ENCODE measurements around the gene CADM4.
"Not testable (repeated sequence)": the region's sequence is repeated elsewhere in the genome, so short reads cannot be mapped to it uniquely, and the experiment has no call there.

Gene CADM4

GRCh38 chr19:43607238-43608205, 32.1 kb downstream of the CADM4 start:
- DNase-seq (ENCODE audit: low read depth, low spot score): no peak

- no peak for DNase-seq (ENCODE audit: low read depth, low spot score)
Observed at GRCh38 chr19:43606569-43607229, 33.0 kb downstream of the CADM4 start.

GRCh38 chr19:43605875-43606568, 33.6 kb downstream of the CADM4 start:
- no peak for DNase-seq (ENCODE audit: low read depth, low spot score)

- not testable (repeated sequence) for DNase-seq (ENCODE audit: low read depth, low spot score)
Observed at GRCh38 chr19:43600326-43600725, 39.3 kb downstream of the CADM4 start.

GRCh38 chr19:43599635-43600295, 39.9 kb downstream of the CADM4 start:
- DNase-seq (ENCODE audit: low read depth, low spot score): no peak

GRCh38 chr19:43598445-43599240, 41.0 kb downstream of the CADM4 start:
- no peak for DNase-seq (ENCODE audit: low read depth, low spot score)

- no peak for DNase-seq (ENCODE audit: low read depth, low spot score)
Observed at GRCh38 chr19:43597876-43598275, 41.8 kb downstream of the CADM4 start.

- no peak for DNase-seq (ENCODE audit: low read depth, low spot score)
Observed at GRCh38 chr19:43596842-43597461, 42.7 kb downstream of the CADM4 start.

GRCh38 chr19:43595999-43596841, 43.4 kb downstream of the CADM4 start, which contains the start of the genes IRGQ and ZNF576:
TSS of gene IRGQ (minus strand) at chr19:43596134. CDS start at chr19:43595338, 796 bp downstream.
TSS of gene ZNF576 (plus strand) at chr19:43596595. CDS start at chr19:43597109, 514 bp downstream.
- peak; percentile 100 for DNase-seq (ENCODE audit: low read depth, low spot score)

- DNase-seq (ENCODE audit: low read depth, low spot score): no peak
Observed at GRCh38 chr19:43595605-43595998, 44.0 kb downstream of the CADM4 start.

GRCh38 chr19:43594710-43595604, 44.7 kb downstream of the CADM4 start:
- DNase-seq (ENCODE audit: low read depth, low spot score): peak; percentile 90

GRCh38 chr19:43594081-43594697, 45.5 kb downstream of the CADM4 start:
- DNase-seq (ENCODE audit: low read depth, low spot score): no peak

GRCh38 chr19:43592800-43593350, 46.8 kb downstream of the CADM4 start:
- DNase-seq (ENCODE audit: low read depth, low spot score): no peak

- no peak for DNase-seq (ENCODE audit: low read depth, low spot score)
Observed at GRCh38 chr19:43591904-43592772, 47.5 kb downstream of the CADM4 start.

- no peak for DNase-seq (ENCODE audit: low read depth, low spot score)
Observed at GRCh38 chr19:43589678-43590077, 50.0 kb downstream of the CADM4 start.

- no peak for DNase-seq (ENCODE audit: low read depth, low spot score)
Observed at GRCh38 chr19:43589277-43589676, 50.4 kb downstream of the CADM4 start.
